ENCODE measurements around the gene FKBP1A.

DNA sequence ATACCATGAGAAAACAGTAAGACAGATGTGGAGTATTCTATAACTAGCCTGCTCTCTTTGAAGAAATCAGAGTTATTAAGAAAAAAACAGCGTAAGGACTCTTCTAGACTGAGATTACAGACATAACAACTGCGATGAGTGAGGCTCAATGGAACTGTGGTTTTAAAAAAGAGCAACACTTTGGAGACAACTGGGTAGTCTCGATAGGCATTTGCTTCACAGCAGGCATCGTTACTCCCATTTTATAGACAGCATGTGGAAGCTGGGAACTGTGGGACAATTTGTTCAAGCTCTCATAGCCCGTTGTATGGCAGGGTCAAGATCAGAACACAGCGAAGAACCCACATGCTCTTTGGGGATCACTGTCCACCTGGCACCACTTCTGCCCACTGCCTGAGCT lies 4.6 kb downstream of the FKBP1A start:
- TF ChIP-seq POLR2A (IDR thresholded peaks at IDR 0.05; ENCODE audit: low read length) (no peak), GATA1 (IDR thresholded peaks at IDR 0.05; ENCODE audit: low read depth, low read length) (no peak)
